CD4-positive, alpha-beta T cell (primary cell): ENCODE results near the gene CCDC172. TPM values are rescaled to one million over a fixed set of nuclear protein-coding genes. Genes with fewer than 3 reads are reported as not detected.

Experiments used
- ATAC-seq: fragments of 200-7000 bp; cut with Tn5 transposase; one replicate; pipeline ENCODE4 v1.10.0; 2022; ENCODE audit warnings: mild to moderate bottlenecking; ENCODE audit not compliant: poor library complexity
- CTCF ChIA-PET: fragments of 350-600 bp; sonication (Branson Sonifier 250); formaldehyde crosslinking; loops from one replicate; lab custom pipeline; 2021; ENCODE audit warnings: antibody characterized with exemption, inconsistent platforms; lab: Charles Lee
- POLR2A ChIA-PET: fragments of 350-600 bp; sonication (Branson Sonifier 250); formaldehyde crosslinking; loops from one replicate; lab custom pipeline; 2021; ENCODE audit warnings: antibody characterized with exemption, inconsistent platforms; lab: Charles Lee
- DNase-seq, 14 experiments: peaks; one replicate each; pipeline ENCODE4 v3.0.0-alpha.2; 2013 to 2020; ENCODE audit warnings: mixed read lengths in 2 of 14
- H3K27ac ChIP-seq, 2 donors: one replicate each; pipeline versions ENCODE4 v1.5.1 to v1.7.0; 2013; ENCODE audit warnings: low read length in 2 of 2, low read depth in 1 of 2, mild to moderate bottlenecking in 1 of 2
- H3K27me3 ChIP-seq, 2 experiments: 1 replicate in 1 of 2; 2 replicates in 1 of 2; pipeline versions ENCODE4 v1.6.1 to v1.7.0; 2013; ENCODE audit warnings: low read length in 2 of 2, control low read depth in 1 of 2, mild to moderate bottlenecking in 1 of 2, moderate library complexity in 1 of 2; ENCODE audit not compliant: insufficient read depth in 2 of 2, control insufficient read depth in 1 of 2
- H3K36me3 ChIP-seq: one replicate; pipeline ENCODE4 v1.6.1; 2013; ENCODE audit warnings: low read length, control low read depth; ENCODE audit not compliant: insufficient read depth
- H3K4me1 ChIP-seq: one replicate; pipeline ENCODE4 v1.6.1; 2013; ENCODE audit warnings: low read length, control low read depth; ENCODE audit not compliant: insufficient read depth
- H3K4me3 ChIP-seq: one replicate; pipeline ENCODE4 v1.5.1; 2013; ENCODE audit warnings: mild to moderate bottlenecking, low read length, moderate library complexity
- H3K9me3 ChIP-seq, 2 experiments: 1 replicate in 1 of 2; 2 replicates in 1 of 2; pipeline versions ENCODE4 v1.6.1 to v1.7.0; 2013; ENCODE audit warnings: low read length in 2 of 2, mild to moderate bottlenecking in 2 of 2, control low read depth in 1 of 2, moderate library complexity in 1 of 2; ENCODE audit not compliant: control insufficient read depth in 1 of 2, insufficient read depth in 1 of 2
- H3K27ac Mint-ChIP-seq: one replicate; pipeline ENCODE4 v1.8.0; 2020; ENCODE audit warnings: mixed read lengths
- H3K27me3 Mint-ChIP-seq: one replicate; pipeline ENCODE4 v1.8.0; 2021; ENCODE audit warnings: mixed read lengths
- H3K36me3 Mint-ChIP-seq: one replicate; pipeline ENCODE4 v1.8.0; 2021; ENCODE audit warnings: low read depth, mixed read lengths
- H3K4me1 Mint-ChIP-seq: one replicate; pipeline ENCODE4 v1.8.0; 2021; ENCODE audit warnings: low read depth, mixed read lengths
- H3K4me3 Mint-ChIP-seq: one replicate; pipeline ENCODE4 v1.8.0; 2020; ENCODE audit warnings: mild to moderate bottlenecking, mixed read lengths
- H3K9me3 Mint-ChIP-seq: one replicate; pipeline ENCODE4 v1.8.0; 2020; ENCODE audit warnings: mixed read lengths
- intact Hi-C, 2 experiments: fragments of 100-400 bp; cut with DNase I in 1 of 2; cut with micrococcal nuclease in 1 of 2; formaldehyde crosslinking; loops; one replicate each; pipeline versions ENCODE4 v1.15.1 to v1.9.0; 2023 to 2025; cut with DNase I, micrococcal nuclease
- total RNA-seq, 174 experiments: library from RNA in 2 of 174; stranded (reverse) in 2 of 174; gene quantifications; one replicate each; pipeline ENCODE4 v1.2.3 and lab custom pipeline; 2021 to 2026
- TF ChIP-seq, protein P1 (sequence below): fragments of 200-600 bp; IDR thresholded peaks from one replicate; pipeline ENCODE4 v1.8.0; 2022; ENCODE audit warnings: antibody characterized with exemption, mild to moderate bottlenecking

The CCDC172 gene
- total RNA-seq, 2 experiments from 2014 or later, result not detected

DNA sequence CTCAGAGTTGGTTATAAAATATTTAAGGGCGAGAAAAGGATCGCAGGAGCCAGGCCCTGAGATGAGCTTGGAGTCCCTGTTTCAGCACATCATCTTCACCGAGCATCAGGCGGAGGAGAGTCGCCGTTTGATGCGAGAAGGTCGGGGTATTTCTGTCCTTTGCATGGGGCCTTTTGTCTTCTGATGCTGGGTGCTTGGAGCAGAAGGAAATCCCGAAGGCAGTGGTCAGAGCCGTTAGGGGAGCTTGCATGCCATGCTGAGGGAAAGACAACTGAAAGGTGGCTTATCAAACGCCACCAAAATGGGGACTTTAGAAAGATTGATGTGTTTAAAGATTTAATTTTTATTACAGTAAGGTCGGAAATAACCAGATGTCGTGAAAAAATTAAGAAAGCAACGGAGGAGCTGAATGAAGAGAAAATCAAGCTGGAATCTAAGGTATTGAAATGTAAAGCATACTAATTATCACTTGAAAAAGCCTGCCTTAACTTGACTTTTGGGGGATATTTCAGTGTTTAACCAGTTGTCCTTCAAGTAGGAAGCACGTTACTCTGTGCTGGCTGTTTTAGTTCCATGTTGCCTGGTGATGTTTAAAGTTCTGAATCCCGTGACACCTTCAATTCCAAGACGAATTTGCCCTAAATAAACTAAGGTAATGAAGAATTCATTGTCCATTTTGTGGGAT is 845 bp downstream of the CCDC172 start:
- no peak for ATAC-seq
- Mint-ChIP-seq H3K4me1 (no peaks in the 10 kb centered on the region), H3K27me3 (peaks cover 11% of the 10 kb centered on the region), H3K27ac (no peak overlapping the region), H3K9me3 (no peaks in the 10 kb centered on the region), H3K4me3 (no peak overlapping the region), H3K36me3 (no peaks in the 10 kb centered on the region)
- no peaks in the 10 kb centered on the region for H3K36me3 ChIP-seq
- H3K27ac ChIP-seq, result no peak overlapping the region
- H3K4me3 ChIP-seq, result no peak overlapping the region
- peak in 1 of 14 experiments; percentile 2 for DNase-seq
- intact Hi-C loops, result no loop called here
- peaks cover 0 to 5% of the 10 kb centered on the region in 2 experiments for H3K9me3 ChIP-seq
- CTCF ChIA-PET, result no interaction called here
- H3K27me3 ChIP-seq, result no peaks in the 10 kb centered on the region
- no peaks in the 10 kb centered on the region for H3K4me1 ChIP-seq
- POLR2A ChIA-PET, result no interaction called here
- TF ChIP-seq, protein P1, sequence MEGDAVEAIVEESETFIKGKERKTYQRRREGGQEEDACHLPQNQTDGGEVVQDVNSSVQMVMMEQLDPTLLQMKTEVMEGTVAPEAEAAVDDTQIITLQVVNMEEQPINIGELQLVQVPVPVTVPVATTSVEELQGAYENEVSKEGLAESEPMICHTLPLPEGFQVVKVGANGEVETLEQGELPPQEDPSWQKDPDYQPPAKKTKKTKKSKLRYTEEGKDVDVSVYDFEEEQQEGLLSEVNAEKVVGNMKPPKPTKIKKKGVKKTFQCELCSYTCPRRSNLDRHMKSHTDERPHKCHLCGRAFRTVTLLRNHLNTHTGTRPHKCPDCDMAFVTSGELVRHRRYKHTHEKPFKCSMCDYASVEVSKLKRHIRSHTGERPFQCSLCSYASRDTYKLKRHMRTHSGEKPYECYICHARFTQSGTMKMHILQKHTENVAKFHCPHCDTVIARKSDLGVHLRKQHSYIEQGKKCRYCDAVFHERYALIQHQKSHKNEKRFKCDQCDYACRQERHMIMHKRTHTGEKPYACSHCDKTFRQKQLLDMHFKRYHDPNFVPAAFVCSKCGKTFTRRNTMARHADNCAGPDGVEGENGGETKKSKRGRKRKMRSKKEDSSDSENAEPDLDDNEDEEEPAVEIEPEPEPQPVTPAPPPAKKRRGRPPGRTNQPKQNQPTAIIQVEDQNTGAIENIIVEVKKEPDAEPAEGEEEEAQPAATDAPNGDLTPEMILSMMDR, result no peak

DNA sequence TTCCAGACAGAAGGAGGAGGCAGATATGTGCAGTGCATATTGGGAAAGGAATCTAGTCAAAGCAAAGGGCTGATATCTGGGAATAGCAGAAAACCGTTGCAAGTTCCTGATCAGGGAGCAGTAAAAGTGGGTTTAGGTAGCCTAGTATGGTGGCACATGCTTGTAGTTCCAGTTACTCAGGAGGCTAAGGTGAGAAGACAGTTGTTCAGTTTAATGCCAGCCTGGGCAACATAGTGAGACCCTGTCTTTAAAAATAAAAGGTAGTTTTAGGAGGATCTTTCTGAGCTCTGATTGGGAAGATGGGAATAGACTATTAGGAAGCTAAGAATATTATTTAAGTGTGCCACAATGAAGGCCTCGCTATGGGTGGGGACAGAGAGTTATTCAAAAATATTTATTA is 1.7 kb downstream of the CCDC172 start:
- Mint-ChIP-seq H3K36me3 (no peaks in the 10 kb centered on the region), H3K27ac (no peak overlapping the region), H3K4me1 (no peaks in the 10 kb centered on the region), H3K27me3 (peaks cover 11% of the 10 kb centered on the region), H3K4me3 (no peak overlapping the region), H3K9me3 (no peaks in the 10 kb centered on the region)
- Histone ChIP-seq H3K9me3 (peaks cover 0 to 5% of the 10 kb centered on the region in 2 experiments), H3K36me3 (no peaks in the 10 kb centered on the region), H3K4me1 (no peaks in the 10 kb centered on the region), H3K27me3 (no peaks in the 10 kb centered on the region), H3K4me3 (no peak overlapping the region), H3K27ac (no peak overlapping the region)
- intact Hi-C loops, result no loop called here
- ChIA-PET CTCF (no interaction called here), POLR2A (no interaction called here)
- no peak for ATAC-seq
- no peak for DNase-seq
- TF ChIP-seq, protein P1, result no peak

DNA sequence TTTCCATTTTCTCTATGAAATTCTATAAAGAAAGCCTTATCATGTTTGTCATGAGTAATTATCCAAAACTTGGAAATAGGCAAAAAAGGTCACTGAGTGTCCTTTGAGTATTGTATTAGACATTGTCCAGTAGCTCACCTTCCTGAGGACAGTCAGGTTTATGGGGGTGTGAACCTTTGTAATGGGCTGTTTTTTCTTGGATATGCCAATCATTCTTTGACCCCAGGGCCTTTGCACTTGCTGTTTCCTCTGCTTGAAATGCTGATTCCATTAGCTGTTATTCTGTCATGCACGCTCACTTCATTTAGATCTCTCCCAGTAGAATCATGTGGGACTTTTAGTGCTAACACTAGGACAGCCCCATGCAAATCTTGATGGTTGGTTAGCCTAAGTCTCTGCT is 4.9 kb downstream of the CCDC172 start:
- ChIA-PET POLR2A (no interaction called here), CTCF (no interaction called here)
- H3K27ac Mint-ChIP-seq, result no peak overlapping the region
- no peak overlapping the region for H3K4me3 Mint-ChIP-seq
- intact Hi-C loops, result no loop called here
- no peak overlapping the region for H3K4me3 ChIP-seq
- H3K4me1 Mint-ChIP-seq, result no peaks in the 10 kb centered on the region
- no peaks in the 10 kb centered on the region for H3K4me1 ChIP-seq
- DNase-seq (no peak), ATAC-seq (no peak)
- H3K27me3 ChIP-seq, result no peaks in the 10 kb centered on the region
- H3K36me3 ChIP-seq, result no peaks in the 10 kb centered on the region
- H3K27ac ChIP-seq, result no peak overlapping the region
- TF ChIP-seq, protein P1, result no peak
- no peaks in the 10 kb centered on the region for H3K36me3 Mint-ChIP-seq
- H3K9me3 Mint-ChIP-seq, result no peaks in the 10 kb centered on the region
- peaks cover 11% of the 10 kb centered on the region for H3K27me3 Mint-ChIP-seq
- peaks cover 0 to 5% of the 10 kb centered on the region in 2 experiments for H3K9me3 ChIP-seq
